Loucy (cell line): Measurements from ENCODE around the gene FAM25G.
"Not testable (repeated sequence)": the region's sequence is repeated elsewhere in the genome, so short reads cannot be mapped to it uniquely, and the experiment has no call there.

Experiments used
- CTCF ChIP-seq: fragments of 200-600 bp; sonication (generic); conservative IDR thresholded peaks from 2 replicates; pipeline ENCODE4 v1.5.1; 2014; ENCODE audit warnings: mild to moderate bottlenecking, antibody characterized with exemption, low read length
- EZH2phosphoT487 ChIP-seq: fragments of 200-600 bp; IDR thresholded peaks from 2 replicates; pipeline ENCODE4 v1.6.1; 2018; ENCODE audit warnings: antibody characterized with exemption, mild to moderate bottlenecking, moderate library complexity, borderline replicate concordance

- TF ChIP-seq CTCF, EZH2phosphoT487: not testable (repeated sequence)
Observed at GRCh38 chr10:47491600-47491999, at the start of gene FAM25G.
